ENCODE results near the gene PHF12. TPM values are rescaled to one million over a fixed set of nuclear protein-coding genes. Genes with fewer than 3 reads are reported as not detected.

Gene PHF12
- polyA plus RNA-seq, 4 donors, result 42.3 to 48.1 (median 46.4) TPM

DNA sequence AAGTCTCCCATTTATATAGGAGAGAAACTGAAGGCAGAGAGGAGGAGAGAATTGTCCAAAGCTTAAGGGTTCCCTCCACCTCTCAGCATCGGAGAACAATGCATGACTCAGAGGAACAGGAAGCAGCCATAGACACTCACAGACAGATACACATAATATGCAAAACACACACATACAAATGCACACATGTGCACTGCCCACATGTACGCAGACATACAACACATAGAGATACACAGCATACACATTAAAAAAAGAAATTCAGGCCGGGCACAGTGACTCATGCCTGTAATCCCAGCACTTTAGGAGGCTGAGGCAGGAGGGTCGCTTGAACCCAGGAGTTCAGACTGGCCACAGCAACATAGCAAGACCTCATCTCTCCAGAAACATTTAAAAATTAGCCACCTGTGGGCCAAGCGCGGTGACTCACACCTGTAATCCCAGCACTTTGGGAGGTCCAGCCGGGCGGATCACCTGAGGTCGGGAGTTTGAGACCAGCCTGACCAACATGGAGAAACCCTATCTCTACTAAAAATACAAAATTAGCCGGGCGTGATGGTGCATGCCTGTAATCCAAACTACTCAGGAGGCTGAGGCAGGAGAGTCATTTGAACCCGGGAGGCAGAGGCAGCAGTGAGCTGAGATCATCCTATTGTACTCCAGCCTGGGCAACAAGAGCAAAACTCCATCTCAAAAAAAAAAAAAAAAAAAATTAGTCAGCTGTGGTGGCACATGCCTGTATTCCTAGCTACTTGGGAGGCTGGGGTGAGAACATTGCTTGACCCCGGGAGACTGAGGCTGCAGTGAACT, 85.2 kb downstream of the PHF12 start:
- DNase-seq (ENCODE audit: low read depth in 4 of 4, low spot score in 3 of 4), result no peak

DNA sequence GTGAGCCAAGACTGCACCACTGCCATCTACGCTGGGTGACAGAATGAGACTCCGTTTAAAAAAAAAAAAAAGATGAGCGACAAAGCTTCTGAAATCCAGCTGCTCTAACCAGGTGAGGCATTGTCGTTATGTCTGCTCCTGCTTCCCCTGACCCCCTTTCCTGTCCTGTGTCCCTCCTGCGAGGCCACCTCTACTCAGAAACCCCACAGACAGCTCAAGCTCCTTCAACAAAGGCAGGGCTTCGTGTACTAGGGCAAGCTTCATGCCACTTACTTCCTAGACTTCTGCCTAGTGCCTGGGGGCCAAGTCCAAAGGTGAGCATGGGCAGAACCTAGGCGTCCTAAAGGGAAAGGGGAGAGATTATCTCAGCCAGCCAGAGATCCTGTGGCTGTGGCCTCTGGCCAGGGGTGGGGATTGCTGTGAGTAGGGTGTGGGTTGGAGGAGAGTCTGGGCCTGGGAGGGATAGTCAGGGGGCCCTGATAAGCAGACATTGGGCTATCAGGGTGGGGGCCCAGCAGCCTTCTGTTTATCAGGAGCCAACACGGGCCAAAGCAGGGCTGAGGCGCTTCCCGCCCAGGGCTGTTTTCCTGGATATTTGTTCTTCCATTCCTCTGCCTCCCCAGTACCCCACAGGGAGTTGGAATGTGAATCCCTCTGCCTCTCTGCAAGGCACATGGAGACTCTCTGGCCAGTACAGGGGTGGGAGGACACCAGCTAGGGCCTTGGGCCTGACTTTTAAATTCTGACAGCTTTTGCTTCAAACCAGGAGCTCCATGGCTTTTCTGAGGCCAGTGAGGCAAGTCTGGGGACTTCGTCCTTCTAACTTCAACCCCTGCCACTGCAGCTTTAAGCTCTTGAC, 86.1 kb downstream of the PHF12 start:
- DNase-seq (ENCODE audit: low read depth in 4 of 4, low spot score in 3 of 4), result no peak

DNA sequence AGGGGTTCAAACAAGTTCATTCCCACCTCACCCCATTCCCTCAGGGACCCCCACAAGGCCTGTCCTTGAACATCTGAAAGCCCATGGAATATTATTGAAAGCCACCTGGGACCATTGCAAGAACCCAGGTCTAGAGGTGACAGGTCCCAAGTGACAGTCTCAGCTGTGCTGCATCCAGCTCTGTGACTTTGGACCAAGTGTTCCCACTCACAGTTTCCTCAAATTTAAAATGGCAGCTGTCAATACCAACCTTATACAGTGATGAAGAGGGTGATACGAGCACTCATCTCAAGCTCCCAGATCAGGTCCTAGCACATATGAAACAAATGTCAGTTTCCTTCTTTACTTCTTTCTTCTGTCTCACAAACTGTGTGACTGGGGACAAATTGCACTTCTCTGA, 87.4 kb downstream of the PHF12 start:
- DNase-seq (ENCODE audit: low read depth in 4 of 4, low spot score in 3 of 4), result no peak

DNA sequence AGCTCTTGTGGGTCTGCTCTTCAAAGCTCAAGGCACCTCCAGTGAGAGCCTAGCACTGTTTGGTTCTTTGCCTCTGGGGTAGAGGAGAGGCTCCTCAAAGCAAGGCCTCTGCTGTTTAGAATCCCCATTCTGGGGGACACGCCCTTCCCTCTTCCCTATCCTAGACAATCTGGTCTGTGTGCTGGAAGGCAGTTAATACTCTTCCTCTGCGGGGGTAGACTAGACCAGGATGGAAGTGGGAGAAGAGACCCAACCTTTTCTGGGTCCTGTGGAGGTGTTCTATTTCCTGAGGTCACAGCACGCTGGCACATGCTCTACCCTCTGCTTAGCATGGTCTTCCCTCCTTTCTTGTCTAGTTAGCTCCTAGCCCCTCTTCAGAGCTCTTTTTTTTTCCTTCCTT, 88.8 kb downstream of the PHF12 start:
- DNase-seq (ENCODE audit: low read depth in 4 of 4, low spot score in 3 of 4), result no peak

DNA sequence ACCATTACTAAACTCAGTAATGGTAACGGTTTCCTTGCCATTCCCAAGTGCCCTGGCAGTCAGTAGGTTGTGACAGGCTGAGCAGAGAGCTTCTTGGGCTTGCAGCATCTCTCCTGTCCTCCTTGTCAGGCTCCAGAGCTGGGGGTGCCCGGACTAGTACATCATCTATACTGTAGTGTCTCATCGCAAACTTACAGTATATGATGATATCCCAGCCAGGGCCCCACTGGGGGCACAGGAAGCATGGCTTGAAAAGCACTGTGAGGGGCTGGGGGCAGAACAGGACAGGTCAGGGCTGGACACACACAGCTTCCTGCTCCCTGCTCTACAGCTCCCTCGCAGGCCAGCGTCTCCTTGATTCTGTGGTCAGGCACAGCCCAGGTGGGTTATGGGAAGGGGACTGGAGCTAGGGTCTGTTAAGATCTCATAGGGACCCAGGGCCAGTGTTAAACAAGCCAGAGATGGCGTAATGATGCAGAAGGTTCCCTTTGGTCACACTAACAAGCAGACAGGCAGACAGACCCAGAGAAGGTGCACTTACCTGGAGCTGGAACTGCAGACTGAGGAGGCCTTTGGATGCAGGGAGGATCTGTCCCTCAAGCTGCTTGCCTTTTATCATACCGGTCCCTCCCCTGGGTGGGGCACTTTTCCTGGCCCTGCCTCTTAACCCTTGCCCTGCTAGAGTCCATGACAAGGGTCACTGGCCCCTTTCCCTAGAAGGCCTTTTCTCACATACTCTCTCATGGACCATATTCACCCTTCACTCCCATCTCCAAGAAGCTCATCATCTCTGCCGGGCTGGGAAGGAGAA, 89.7 kb downstream of the PHF12 start:
- DNase-seq (ENCODE audit: low read depth in 4 of 4, low spot score in 3 of 4), result no peak

DNA sequence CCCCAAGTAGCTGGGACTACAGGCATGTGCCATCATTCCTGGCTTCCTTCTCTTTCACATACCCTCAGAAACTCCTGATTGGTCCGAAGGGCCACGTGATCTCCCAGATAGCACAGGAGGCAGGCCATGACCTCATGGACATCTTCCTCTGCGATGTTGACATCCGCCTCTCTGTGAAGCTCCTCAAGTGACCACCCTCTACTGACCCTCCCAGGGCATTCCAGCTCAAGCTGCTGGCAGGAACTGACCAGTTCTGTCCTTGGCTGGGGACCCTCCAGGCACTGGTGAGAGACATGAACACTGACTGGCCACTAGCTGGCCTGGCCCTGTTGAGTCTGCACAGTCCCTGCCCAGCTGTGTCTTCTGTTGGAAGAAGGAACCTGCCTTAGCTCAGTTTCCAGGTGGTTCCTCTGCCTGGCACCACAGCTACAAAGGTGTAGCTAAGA, 90.9 kb downstream of the PHF12 start:
- DNase-seq (ENCODE audit: low read depth in 4 of 4, low spot score in 3 of 4), result no peak

DNA sequence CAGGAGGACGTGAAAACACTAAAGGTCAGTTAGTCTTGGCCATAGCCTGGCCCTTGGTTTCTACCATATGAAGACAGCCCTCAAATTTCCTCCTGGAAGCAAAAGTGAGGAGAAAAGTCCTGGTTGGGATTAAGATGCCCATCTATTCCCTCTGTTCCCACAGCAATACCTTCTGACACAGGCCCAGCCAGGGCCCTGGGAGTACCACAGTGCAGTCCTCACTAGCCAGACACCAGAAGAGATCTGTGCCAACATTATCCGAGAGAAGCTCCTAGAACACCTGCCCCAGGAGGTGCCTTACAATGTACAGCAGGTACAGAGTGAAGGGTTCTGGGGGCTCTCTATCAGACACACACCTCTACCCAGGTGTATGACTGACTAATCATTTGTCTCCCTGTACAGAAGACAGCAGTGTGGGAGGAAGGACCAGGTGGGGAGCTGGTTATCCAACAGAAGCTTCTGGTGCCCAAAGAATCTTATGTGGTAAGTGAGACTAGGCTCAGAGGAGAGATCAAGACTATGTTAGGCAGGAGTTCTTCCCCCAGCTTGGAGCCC, 92.4 kb downstream of the PHF12 start:
- no peak for DNase-seq (ENCODE audit: low read depth in 4 of 4, low spot score in 3 of 4)

DNA sequence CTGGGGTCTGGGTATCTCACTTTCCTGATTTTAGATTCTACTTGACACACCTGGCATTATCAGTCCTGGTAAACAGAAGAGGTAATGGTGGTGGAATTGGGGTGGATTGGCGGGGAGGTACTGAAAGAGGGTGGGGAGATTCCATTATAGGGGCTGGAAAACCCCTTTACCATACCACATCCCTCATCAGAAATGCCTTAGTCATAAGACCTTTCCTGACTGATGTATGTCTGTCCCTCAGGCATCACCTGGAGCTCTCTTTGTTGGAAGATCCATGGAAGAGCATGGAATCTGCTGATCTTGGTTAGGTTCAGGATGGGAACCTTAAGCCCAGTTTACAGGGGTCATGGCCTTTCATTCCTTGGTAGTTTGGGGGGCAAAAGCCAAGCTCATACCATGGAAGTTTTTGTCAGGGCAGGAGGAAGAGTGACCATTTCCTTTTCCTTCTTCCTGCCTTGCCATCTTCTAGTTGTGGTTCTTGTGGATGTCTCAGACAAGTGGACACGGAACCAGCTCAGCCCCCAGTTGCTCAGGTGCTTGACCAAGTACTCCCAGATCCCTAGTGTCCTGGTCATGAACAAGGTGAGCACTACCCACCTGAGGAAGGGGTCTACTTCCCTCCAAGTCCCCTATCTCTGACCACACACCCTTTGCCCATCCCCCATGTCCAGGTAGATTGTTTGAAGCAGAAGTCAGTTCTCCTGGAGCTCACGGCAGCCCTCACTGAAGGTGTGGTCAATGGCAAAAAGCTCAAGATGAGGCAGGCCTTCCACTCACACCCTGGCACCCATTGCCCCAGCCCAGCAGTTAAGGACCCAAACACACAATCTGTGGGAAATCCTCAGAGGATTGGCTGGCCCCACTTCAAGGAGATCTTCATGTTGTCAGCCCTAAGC, 93.2 kb downstream of the PHF12 start:
- no peak for DNase-seq (ENCODE audit: low read depth in 4 of 4, low spot score in 3 of 4)

DNA sequence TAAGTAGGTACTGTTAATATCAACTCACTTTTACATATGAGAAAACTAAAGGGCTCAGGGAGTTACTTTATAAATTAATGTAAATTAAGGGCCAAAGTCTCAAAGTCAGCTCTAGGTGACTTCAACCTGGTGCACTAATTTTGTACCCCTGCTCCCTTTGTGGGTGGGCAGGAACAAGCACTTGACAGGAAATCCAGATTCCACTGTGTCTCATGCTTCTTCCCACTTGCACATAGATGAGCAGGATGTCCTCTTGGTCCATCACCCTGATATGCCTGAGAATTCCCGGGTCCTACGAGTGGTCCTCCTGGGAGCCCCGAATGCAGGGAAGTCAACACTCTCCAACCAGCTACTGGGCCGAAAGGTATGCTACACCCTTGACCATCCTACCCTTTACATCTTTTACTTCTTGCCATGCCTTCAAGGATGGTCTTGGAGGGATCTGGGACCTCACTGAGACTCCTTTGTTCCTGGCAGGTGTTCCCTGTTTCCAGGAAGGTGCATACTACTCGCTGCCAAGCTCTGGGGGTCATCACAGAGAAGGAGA, 95.2 kb downstream of the PHF12 start:
- no peak for DNase-seq (ENCODE audit: low read depth in 4 of 4, low spot score in 3 of 4)

DNA sequence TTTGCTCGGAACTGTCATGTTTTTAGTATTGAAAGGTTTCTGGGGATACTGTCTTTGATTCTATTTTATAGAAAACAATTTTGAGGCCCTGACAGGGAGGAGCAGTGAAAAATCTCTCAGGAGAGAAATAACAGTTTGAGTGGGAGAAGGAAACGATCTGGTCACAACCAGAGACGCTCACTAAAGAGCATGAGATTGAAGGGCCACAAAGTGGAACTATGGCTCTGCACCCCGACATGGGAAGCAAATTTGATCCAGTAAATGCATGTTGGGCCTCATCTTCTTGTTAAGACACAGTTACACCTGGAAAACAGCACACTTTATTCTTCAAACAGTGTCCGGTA, 96.0 kb downstream of the PHF12 start:
- DNase-seq (ENCODE audit: low read depth in 4 of 4, low spot score in 3 of 4), result no peak

Other genes starting within 250 kb of the PHF12 start
- 1 to 10 TPM; 5.0 to 7.3 (median 6.2) TPM for gene PROCA1, start 239.6 kb downstream of the PHF12 start, polyA plus RNA-seq (ENCODE audit: insufficient read length in 4 of 4)
- 100 to 1,000 TPM; 178 to 196 (median 186) TPM for gene RAB34, start 233.7 kb downstream of the PHF12 start, polyA plus RNA-seq (ENCODE audit: insufficient read length in 4 of 4)
- gene RPL23A, start 231.5 kb downstream of the PHF12 start, polyA plus RNA-seq (ENCODE audit: insufficient read length in 4 of 4), result 1,000 to 10,000 TPM in 3 of 4 donors, 100 to 1,000 TPM in 1; 835 to 1,239 (median 1,092) TPM
- gene TLCD1, start 225.3 kb downstream of the PHF12 start, polyA plus RNA-seq (ENCODE audit: insufficient read length in 4 of 4), result 10 to 100 TPM; 17.9 to 20.9 (median 18.8) TPM
- gene NEK8, start 222.7 kb downstream of the PHF12 start, polyA plus RNA-seq (ENCODE audit: insufficient read length in 4 of 4), result 1 to 10 TPM; 6.4 to 8.1 (median 7.8) TPM
- 100 to 1,000 TPM; 117 to 145 (median 135) TPM for gene TRAF4, start 207.5 kb downstream of the PHF12 start, polyA plus RNA-seq (ENCODE audit: insufficient read length in 4 of 4)
- gene FAM222B, start 108.7 kb downstream of the PHF12 start, polyA plus RNA-seq (ENCODE audit: insufficient read length in 4 of 4), result 10 to 100 TPM; 21.2 to 26.7 (median 22.7) TPM
- 10 to 100 TPM; 63.6 to 72.1 (median 70.8) TPM for gene ERAL1, start 96.5 kb downstream of the PHF12 start, polyA plus RNA-seq (ENCODE audit: insufficient read length in 4 of 4)
- 10 to 100 TPM; 80.8 to 98.4 (median 86.5) TPM for gene FLOT2, start 53.8 kb downstream of the PHF12 start, polyA plus RNA-seq (ENCODE audit: insufficient read length in 4 of 4)
- gene DHRS13, start 48.4 kb downstream of the PHF12 start, polyA plus RNA-seq (ENCODE audit: insufficient read length in 4 of 4), result 10 to 100 TPM; 13.1 to 19.0 (median 14.7) TPM
- gene SEZ6, start 54.5 kb upstream of the PHF12 start, polyA plus RNA-seq (ENCODE audit: insufficient read length in 4 of 4), result under 1 TPM in 3 of 4 donors, not detected in 1; 0.21 to 0.48 (median 0.25) TPM
- gene PIPOX, start 91.6 kb upstream of the PHF12 start, polyA plus RNA-seq (ENCODE audit: insufficient read length in 4 of 4), result 10 to 100 TPM in 2 of 4 donors, 1 to 10 TPM in 2; 5.6 to 11.6 (median 9.1) TPM
- gene MYO18A, start 228.9 kb upstream of the PHF12 start, polyA plus RNA-seq (ENCODE audit: insufficient read length in 4 of 4), result 10 to 100 TPM; 34.0 to 38.0 (median 35.9) TPM